Amniotic stem cell (primary cell): ENCODE data around the gene IQCE.

ENCODE experiments used
- DNase-seq: peaks from one replicate; lab custom pipeline; 2025; lab: John Stamatoyannopoulos, UW

The IQCE gene

DNA sequence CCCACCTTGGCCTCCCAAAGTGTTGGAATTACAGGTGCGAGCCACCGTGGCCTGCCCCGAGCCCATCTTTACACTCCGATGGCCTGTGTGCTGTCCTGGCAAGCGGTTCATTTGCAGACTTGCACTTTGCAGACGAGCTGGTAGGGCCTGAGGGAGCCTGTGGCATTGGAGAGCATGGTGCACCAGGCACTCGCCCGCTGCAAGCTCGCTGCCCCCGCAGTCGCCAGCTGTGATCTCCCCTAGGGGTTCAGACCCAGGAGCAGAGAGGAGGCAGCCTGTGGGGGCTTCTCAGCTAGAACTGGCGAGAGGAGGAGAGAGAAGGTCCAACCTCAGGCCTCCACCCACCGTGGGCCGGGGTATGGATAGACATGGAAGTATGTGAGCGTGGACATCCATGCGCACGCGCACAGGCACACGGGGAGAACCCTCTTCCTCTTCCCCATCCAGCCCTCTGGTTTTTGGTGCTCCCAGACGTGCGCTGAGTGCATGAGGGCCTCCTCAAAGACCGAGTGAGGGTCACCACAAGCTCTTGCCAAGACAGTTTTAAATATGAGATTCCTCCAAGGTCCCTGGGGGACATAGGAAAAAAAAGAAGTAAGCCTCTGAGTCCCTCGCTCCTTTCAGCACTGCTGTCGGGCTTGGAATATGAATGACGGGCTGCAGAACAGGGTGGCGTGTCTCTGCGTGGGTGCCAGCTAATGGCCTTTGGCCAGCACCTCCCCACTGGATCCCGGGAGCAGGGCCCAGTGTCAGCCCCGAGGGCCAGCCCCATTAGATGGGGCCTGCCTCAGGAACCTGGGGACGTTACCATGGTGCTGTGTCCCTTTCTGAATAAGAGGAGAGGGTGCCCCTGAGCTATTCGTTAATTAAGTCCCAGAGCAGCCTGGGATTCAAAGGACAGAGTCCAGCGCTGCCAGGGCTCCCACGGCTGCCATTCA is 57.9 kb downstream of the IQCE start:
- DNase-seq, result no peak

GRCh38 chr7:2617325-2617905 is 58.6 kb downstream of the IQCE start:
- no peak for DNase-seq

GRCh38 chr7:2619116-2619515 is 60.3 kb downstream of the IQCE start:
- no peak for DNase-seq

GRCh38 chr7:2621061-2621828 is 62.5 kb downstream of the IQCE start:
- DNase-seq, result no peak

- DNase-seq, result no peak
These were observed 63.3 kb downstream of the IQCE start for GRCh38 chr7:2621948-2622640.

- no peak for DNase-seq
These were observed 64.3 kb downstream of the IQCE start for GRCh38 chr7:2622869-2623697.

DNA sequence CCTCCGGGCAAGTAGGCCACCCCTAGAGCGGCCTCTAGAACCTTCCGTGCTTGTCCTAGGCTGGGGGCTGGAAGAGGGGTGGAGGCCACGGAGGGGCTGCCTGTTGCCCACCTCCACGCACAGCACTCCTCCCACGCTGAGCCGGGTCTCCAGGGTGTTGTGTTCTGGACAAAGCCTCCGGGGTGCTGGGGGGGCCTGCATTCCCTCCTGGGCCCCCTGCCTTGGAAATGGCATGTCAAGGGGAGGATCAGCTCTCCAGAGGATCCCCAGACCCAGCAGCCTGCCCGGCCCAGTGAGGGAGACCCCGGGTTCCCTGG is 64.9 kb downstream of the IQCE start:
- DNase-seq, result no peak

DNA sequence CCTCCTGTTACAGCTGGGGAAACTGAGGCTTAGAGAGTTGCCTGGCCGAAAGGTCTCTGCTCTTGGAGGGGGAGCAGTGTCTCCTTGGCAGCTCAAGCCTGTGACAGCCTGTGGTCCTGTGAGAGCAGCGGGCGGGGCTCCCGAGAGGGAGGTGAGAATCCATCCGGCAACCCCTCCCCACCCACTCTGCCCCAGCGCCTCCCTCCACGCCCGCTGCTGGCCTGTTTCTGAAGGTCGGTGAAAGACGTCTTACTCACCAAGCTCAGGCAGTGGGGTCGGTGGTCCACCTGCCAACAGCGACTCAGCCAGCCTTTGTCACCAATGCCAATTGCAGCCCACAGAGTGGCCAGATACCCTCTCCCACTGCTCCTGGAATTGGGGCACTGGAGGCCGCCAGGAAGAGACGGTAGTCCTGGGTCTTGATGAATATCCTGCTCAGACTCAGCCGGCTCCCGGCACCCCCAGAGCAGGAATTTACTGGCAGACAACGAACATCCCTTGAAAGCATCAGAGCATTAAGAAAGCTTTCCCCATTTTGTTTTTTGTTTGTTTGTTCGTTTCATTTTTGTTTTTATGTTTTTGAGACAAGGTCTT is 65.6 kb downstream of the IQCE start:
- no peak for DNase-seq

DNA sequence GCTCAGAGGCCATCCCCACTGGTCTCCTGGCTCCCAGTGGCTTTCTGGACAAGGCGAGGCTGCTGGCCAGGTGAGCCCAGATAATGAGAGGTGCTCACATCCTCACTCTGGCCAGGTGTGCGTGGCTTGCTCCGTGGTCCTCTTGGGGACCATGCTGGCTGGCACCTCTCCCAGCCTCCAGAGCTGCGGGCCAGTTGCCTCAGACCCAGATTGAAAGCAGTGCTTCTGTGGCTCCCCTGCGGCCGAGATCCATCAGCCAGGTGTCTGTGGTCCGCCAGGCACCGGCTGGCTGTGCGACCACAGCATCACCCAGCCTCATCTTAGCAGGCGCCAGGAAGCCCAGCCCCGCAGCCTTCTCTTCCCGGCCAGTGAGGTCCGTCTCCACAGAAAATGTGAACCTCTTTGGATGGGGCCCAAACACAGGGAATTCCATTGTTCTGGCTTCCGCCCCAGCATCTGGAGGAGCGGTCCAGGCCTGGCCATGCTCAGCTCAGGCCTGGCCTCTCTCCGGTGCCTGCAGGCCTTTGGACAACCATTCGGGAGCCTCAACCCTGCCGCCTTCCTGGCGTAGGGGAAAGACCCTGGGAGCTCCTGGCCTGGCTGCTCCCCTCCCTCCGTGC is 67.8 kb downstream of the IQCE start:
- no peak for DNase-seq

GRCh38 chr7:2627258-2628129 is 68.7 kb downstream of the IQCE start:
- no peak for DNase-seq

DNA sequence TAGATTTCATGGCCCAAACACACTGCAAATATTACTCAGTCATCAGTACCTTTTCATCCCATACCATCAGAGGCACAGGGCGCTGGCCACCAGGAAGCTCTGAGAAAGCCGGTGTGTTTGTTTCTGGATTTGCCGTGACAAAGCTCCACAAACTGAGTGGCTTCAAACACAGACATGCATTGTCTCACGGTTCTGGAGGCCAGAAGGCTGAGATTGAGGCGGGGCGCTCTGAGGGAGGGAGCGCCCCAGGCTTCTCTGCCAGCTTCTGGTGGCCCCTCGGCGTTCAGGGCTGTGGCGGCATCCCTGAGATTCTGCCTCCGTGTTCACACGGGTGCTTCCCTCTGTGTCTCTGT is 69.3 kb downstream of the IQCE start:
- DNase-seq, result no peak

DNA sequence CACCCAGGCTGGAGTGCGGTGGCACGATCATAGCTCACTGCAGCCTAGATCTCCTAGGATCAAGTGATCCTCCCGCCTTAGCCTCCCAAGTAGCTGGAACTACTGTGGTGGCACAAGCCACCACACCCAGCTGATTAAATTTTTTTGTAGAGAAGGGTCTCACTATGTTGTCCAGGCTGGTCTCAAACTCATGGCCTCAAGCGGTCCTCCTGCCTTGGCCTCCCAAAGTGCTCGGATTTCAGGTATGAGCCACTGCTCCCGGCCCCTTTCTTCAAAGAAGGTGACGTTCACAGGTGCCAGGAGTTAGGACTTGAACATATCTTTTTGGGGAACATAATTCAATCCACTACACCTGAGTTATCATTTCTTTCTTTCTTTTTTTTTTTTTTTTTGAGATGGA is 70.1 kb downstream of the IQCE start:
- no peak for DNase-seq

- no peak for DNase-seq
These were observed 71.2 kb downstream of the IQCE start for GRCh38 chr7:2629746-2630681.

DNA sequence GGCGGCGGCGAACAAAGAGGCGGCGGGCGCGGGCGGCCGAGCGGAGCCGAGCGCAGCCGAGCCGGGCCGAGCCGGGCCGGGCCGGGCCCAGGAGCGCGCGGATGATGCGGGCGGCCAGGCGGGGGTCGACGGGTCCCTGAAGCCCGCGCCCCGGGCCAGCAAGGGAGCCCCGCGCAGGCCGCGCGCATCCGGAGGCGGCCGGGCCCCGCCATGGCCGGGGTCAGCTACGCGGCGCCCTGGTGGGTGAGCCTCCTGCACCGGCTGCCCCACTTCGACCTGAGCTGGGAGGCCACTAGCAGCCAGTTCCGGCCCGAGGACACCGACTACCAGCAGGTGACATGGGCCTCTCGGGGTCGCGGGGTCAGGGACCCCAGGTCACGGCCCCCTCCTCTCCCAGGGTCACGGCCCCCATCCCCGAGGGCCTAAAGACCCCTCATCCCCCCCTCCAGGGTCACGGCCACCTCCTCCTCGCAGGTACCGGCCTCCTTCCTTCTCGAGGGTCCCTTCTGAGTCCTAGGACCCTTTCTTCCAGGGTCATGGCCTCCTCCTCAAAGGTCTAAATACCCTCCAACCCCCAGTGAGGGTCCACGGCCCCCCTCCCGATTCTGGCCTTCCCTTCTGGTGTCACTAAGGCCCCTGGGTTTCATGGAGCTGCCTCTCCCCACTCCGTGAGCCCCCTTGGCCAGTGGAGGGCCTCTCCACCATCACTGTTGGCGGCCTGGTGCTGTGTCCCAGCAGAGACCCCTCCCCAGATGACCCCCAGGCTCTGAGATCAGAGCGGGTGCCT is 73.4 kb downstream of the IQCE start, which contains the start of gene TTYH3:
Gene TTYH3 (plus strand): TSS at position 41 of the 787 bp plus-strand sequence. CDS start 170 bp downstream, at position 211.
- no peak for DNase-seq

GRCh38 chr7:2632733-2633537 is 74.2 kb downstream of the IQCE start:
- DNase-seq, result no peak

- DNase-seq, result peak; percentile 86
These were observed 74.9 kb downstream of the IQCE start for GRCh38 chr7:2633538-2634266.
